ENCODE data around the gene SLC47A1.

Gene SLC47A1

GRCh38 chr17:19583871-19584270 lies 50.2 kb downstream of the SLC47A1 start:
- H4K20me1 ChIP-seq (ENCODE audit: insufficient read depth), result no peaks in the 10 kb centered on the region
- H3K36me3 ChIP-seq (ENCODE audit: insufficient read depth), result no peaks in the 10 kb centered on the region
- no peaks in the 10 kb centered on the region for H3K27me3 ChIP-seq (ENCODE audit: insufficient read depth, low read depth)
- H3K9ac ChIP-seq, result no peak overlapping the region
- no peak overlapping the region for H3K27ac ChIP-seq
- no peak overlapping the region for H2AFZ ChIP-seq (ENCODE audit: low read depth)
- H3K4me3 ChIP-seq (IDR thresholded peaks at IDR 0.05; ENCODE audit: insufficient read depth, low read depth, low read length), result no peak overlapping the region
- no peaks in the 10 kb centered on the region for H3K79me2 ChIP-seq (ENCODE audit: insufficient read depth, low read depth)
- H3K4me2 ChIP-seq, result no peak overlapping the region
- no peaks in the 10 kb centered on the region for H3K4me1 ChIP-seq (ENCODE audit: low read depth, poor library complexity, severe bottlenecking)
- no peak for TF ChIP-seq CTCF (conservative IDR thresholded peaks at IDR 0.05; ENCODE audit: low read depth, low read length)

GRCh38 chr17:19590451-19590850 lies 56.8 kb downstream of the SLC47A1 start:
- H2AFZ ChIP-seq (ENCODE audit: low read depth), result no peak overlapping the region
- H3K79me2 ChIP-seq (ENCODE audit: insufficient read depth, low read depth), result no peaks in the 10 kb centered on the region
- H3K4me3 ChIP-seq (IDR thresholded peaks at IDR 0.05; ENCODE audit: insufficient read depth, low read depth, low read length), result no peak overlapping the region
- H3K4me2 ChIP-seq, result no peak overlapping the region
- TF ChIP-seq CTCF (conservative IDR thresholded peaks at IDR 0.05; ENCODE audit: low read depth, low read length), result no peak
- no peaks in the 10 kb centered on the region for H3K27me3 ChIP-seq (ENCODE audit: insufficient read depth, low read depth)
- no peaks in the 10 kb centered on the region for H4K20me1 ChIP-seq (ENCODE audit: insufficient read depth)
- no peak overlapping the region for H3K27ac ChIP-seq
- H3K4me1 ChIP-seq (ENCODE audit: low read depth, poor library complexity, severe bottlenecking), result no peaks in the 10 kb centered on the region
- no peaks in the 10 kb centered on the region for H3K36me3 ChIP-seq (ENCODE audit: insufficient read depth)
- no peak overlapping the region for H3K9ac ChIP-seq

- H3K4me1 ChIP-seq (ENCODE audit: low read depth, poor library complexity, severe bottlenecking), result no peaks in the 10 kb centered on the region
- H3K4me3 ChIP-seq (IDR thresholded peaks at IDR 0.05; ENCODE audit: insufficient read depth, low read depth, low read length), result no peak overlapping the region
- H3K9ac ChIP-seq, result no peak overlapping the region
- H3K27me3 ChIP-seq (ENCODE audit: insufficient read depth, low read depth), result no peaks in the 10 kb centered on the region
- no peaks in the 10 kb centered on the region for H3K36me3 ChIP-seq (ENCODE audit: insufficient read depth)
- no peak overlapping the region for H2AFZ ChIP-seq (ENCODE audit: low read depth)
- H4K20me1 ChIP-seq (ENCODE audit: insufficient read depth), result no peaks in the 10 kb centered on the region
- TF ChIP-seq CTCF (conservative IDR thresholded peaks at IDR 0.05; ENCODE audit: low read depth, low read length), result no peak
- no peaks in the 10 kb centered on the region for H3K79me2 ChIP-seq (ENCODE audit: insufficient read depth, low read depth)
- H3K4me2 ChIP-seq, result no peak overlapping the region
- no peak overlapping the region for H3K27ac ChIP-seq
Observed at GRCh38 chr17:19590912-19591551, 57.4 kb downstream of the SLC47A1 start.

- TF ChIP-seq CTCF (conservative IDR thresholded peaks at IDR 0.05; ENCODE audit: low read depth, low read length), result no peak
- no peak overlapping the region for H3K4me3 ChIP-seq (IDR thresholded peaks at IDR 0.05; ENCODE audit: insufficient read depth, low read depth, low read length)
- H3K4me2 ChIP-seq, result no peak overlapping the region
- H3K27ac ChIP-seq, result no peak overlapping the region
- H3K4me1 ChIP-seq (ENCODE audit: low read depth, poor library complexity, severe bottlenecking), result no peaks in the 10 kb centered on the region
- H3K9ac ChIP-seq, result no peak overlapping the region
- no peaks in the 10 kb centered on the region for H3K36me3 ChIP-seq (ENCODE audit: insufficient read depth)
- H3K27me3 ChIP-seq (ENCODE audit: insufficient read depth, low read depth), result no peaks in the 10 kb centered on the region
- no peaks in the 10 kb centered on the region for H4K20me1 ChIP-seq (ENCODE audit: insufficient read depth)
- no peak overlapping the region for H2AFZ ChIP-seq (ENCODE audit: low read depth)
- H3K79me2 ChIP-seq (ENCODE audit: insufficient read depth, low read depth), result no peaks in the 10 kb centered on the region
Observed at GRCh38 chr17:19592316-19592715, 58.7 kb downstream of the SLC47A1 start.

Measured in KMS-11 (cell line).